HL-60/S4 treated with retinoic acid at 250 ng/mL for 4 days and 3 days (cell line): Measurements from ENCODE around the gene GSG1.
"Not testable (repeated sequence)": the region's sequence is repeated elsewhere in the genome, so short reads cannot be mapped to it uniquely, and the experiment has no call there.

Source experiments
- in situ Hi-C: fragments of 300-500 bp; cut with MboI; formaldehyde crosslinking; loops from 2 replicates; pipeline ENCODE4 v1.7.0; 2022; ENCODE audit warnings: low sequenced_read_pairs

GSG1 gene

DNA sequence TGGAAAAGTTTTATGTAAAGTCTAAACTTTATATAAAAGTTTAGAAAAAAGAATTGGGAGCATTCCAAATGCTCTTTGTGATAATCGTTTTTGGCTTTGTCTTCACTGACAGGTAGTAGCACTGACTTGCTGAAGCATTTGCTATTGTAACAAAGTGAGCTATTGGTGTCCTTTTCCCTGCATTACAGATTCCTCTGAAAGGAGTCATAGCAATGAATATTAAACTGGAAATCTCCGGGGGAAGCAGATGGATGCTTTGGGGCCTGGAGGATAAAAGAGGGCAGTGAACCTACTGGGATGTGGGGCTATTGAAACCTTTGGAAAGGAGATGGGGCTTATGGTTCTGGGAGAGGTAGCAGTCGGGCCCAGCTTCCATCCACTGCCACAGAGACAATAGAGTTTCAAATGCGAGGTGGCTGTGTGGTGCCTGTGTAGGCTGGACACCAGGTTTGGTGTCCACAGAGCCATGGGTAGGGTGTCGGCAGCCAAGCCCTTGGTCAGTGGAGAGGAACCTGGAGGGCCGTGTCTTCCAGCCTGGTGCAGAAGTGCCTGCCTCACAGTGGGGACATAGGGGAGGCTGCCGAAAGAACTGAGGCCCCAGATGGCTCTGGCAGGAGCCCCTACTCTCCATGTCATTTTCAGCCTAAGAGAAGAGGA lies 10.1 kb downstream of the GSG1 start:
- in situ Hi-C loops: no loop called here

DNA sequence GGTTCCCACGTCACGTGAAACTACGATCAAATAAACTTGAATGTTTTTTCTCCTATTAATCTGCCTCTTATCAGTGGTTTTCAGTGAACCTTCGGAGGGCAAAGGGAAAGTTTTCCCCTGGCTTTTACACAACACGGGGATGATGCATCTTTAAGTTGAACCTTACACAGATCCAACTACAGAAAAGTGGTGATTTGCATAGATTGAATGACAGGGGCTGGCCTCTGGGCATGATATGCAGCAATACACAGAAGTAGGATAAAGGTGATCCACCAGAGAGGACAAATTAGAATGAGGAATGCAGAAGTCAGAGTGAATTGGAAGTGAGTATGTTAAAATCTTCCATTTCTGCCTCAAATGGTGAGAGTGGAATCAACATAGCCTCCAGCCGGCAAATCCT lies 11.6 kb downstream of the GSG1 start:
- in situ Hi-C loops: no loop called here

DNA sequence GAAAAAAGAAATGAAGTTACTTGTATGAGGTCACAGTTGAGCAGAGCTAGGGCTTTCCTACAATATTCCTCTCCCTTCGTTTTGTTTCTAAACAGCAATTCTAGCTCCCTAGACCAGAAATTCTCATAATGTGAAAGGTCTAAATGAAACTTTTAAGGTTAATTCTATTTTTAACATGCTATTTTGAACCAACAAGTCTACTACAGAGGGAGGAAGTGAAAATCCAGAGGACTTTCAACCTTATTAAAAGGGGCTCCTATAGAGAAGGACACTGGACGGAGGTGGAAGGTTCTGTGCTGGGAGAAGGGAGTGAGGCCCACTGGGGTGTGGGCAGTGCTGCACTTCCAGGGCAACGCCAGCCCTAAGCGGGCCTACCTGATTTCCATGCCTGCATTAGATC lies 13.4 kb downstream of the GSG1 start:
- in situ Hi-C loops: no loop called here

DNA sequence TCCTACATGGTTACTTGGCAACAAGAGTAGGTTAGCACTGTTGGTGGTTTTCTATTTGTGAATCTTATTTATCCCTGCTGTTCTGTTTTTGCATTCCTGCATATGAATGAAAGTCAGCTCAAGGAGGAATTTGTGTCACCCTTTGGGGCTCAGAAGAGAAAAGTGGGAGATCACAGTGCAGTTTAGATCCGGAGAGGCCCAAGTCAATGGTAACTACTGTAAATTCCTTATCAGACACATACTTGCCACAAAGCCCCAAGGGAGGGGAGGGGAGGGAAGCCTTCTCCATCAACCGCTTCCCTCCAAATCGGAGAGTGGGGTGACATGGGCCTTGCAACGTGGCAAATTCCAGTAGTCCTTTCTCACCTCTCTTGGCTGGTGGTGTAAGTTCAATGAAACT lies 15.0 kb downstream of the GSG1 start:
- in situ Hi-C loops: no loop called here

DNA sequence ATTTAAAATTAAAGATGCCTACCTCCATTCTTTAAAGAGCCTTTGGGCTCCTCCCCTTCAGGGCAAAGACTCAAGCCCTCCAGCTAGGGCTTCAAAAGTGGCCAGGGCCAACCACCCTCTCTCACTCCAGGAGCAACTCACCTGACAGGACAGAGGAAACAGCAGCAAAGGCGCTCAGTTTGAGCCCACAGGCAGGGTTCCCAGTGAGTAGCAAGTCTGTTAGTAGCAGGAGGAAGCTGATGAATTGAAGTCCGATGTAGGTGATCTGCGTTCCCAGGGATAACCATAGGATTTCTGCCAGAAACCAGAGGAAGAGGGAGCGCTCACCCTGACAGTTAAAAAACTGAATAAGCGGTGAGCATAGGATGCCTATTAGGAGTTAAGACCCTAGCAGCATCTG lies 15.7 kb downstream of the GSG1 start:
- in situ Hi-C loops: no loop called here

DNA sequence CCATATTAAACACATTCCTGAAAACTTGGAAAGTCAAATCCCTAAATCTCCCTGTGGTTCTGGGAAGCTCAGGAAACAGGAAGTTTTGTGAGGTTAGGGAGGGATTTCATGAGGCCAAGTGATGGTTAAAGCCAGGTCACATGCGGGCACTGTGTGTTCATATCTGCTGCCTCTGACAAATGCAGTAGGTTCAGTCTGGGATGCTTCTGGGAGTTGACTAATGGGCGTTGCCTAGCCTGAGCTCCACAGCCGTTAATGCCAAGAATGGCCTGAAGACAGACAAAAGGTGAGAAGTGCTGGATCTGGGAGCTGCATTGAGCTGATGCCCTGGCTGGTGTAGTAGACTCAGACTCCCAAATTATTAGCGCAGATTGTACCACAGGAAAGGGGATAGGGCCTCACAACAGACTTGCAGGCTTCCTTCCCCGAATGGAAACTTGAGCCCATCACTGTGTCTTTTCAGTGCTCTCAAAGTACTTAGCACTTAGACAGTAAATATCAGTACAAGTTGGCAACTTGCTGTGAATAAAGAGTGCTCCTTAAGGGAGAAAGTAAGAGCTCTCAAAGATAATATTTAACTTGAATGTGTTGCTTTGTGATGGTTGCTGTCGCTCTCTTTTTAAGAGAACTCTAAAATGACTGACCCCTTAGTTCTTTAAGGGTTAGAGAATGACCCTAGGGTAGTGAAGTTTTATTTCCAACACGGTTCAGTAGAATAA lies 17.3 kb downstream of the GSG1 start:
- in situ Hi-C loops: no loop called here

DNA sequence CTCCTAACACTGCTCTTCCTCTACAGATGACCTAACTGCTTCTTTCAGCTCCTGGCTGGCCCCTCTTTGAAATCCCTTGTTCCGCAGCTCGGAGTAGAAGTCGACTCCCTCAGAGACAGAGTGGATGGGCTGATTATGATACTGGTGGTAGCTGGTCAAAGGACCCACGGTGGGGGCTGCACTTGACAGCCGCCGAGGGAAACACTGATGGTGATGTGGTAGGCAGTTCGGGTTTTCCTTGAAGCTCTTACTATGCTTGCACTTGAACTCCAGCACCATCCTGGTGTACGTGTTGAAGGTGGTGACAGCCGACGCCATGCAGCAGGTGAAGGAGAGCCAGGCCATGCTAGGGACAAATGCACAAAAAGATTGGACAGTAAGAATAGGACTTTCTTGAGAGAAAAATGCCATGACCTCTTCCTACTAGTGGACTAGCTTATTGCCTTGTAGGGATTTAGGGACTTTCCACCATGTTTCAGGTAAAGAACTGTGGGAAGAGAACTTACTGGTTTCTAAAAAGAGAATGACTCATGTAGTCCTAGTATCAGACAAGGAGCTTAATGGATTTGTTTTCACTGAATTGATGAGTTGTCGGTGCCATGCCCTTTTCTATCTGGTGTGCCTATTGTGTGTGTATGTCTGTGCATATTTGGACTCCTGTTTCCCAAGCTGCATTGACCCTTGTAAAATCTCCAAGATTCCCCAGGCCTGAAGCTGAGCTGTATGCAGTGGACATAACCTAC lies 18.4 kb downstream of the GSG1 start:
- in situ Hi-C loops: no loop called here

DNA sequence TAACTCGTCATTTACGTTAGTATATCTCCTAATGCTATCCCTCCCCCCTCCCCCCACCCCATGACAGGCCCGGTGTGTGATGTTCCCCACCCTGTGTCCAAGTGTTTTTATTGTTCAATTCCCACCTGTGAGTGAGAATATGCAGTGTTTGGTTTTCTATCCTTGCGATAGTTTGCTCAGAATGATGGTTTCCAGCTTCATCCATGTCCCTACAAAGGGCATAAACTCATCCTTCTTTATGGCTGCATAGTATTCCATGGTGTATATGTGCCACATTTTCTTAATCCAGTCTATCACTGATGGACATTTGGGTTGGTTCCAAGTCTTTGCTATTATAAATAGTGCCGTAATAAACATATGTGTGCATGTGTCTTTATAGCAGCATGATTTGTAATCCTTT lies 19.8 kb downstream of the GSG1 start:
- in situ Hi-C loops: not testable (repeated sequence)

DNA sequence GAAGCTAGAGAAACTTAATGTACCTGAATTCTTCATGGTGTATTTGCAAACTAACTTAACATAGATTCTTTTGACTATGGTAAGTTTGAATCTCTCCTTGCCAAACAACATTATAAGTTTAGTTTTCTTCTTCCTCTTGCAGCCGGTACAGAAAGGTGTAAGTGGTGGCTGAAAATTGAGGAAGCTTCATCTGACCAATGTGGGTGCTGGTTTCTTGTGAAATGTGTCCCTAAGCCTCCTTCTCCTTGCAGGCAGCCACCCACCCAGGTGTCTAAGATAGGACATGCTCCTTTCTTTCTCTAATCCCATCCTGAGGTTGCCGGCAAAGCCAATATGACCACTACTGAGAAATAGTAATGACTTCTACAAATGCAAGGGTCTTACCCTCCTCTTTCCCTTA lies 20.6 kb downstream of the GSG1 start:
- in situ Hi-C loops: no loop called here

DNA sequence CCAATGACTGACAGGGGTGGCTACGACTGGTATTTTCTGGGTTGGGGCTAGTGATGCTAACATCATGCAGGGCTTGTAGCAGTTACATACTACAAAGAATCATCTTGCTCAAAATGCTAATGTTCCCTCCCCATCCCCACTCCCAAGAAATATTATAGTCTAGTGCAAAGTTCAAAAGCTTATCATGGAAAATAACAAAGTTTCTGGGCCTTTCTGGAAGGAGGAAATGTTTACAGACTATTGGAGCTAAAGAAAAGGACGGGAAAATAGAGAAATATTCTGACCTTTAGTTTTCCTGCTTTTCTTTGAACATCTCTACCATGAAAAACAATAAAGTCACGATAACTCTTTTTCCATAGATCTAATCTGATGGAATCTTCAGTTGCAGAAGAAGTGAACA lies 23.2 kb downstream of the GSG1 start:
- in situ Hi-C loops: no loop called here

DNA sequence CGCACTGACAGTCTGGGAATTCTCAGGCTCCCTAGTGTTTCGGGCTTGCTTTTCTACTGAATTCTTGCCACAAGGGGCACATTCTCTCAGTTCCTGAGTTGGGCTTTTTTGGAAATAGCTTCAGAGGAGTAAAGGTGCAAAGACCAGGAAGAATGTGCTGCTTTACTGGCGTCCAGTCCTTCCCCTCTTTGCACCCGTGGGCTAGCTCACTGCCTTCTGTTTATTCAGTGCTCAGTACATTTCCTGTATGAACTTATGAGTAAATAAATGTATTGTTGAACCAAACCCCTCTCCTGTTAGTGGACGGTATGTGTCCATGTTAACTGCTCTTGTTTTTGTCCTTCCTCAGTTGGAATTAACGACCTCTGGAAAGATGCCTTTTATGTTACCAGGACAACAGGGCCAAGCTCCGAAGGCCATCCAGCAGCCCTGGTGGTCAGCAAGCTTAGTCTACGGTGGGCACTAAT lies 24.0 kb downstream of the GSG1 start:
- in situ Hi-C loops: no loop called here

DNA sequence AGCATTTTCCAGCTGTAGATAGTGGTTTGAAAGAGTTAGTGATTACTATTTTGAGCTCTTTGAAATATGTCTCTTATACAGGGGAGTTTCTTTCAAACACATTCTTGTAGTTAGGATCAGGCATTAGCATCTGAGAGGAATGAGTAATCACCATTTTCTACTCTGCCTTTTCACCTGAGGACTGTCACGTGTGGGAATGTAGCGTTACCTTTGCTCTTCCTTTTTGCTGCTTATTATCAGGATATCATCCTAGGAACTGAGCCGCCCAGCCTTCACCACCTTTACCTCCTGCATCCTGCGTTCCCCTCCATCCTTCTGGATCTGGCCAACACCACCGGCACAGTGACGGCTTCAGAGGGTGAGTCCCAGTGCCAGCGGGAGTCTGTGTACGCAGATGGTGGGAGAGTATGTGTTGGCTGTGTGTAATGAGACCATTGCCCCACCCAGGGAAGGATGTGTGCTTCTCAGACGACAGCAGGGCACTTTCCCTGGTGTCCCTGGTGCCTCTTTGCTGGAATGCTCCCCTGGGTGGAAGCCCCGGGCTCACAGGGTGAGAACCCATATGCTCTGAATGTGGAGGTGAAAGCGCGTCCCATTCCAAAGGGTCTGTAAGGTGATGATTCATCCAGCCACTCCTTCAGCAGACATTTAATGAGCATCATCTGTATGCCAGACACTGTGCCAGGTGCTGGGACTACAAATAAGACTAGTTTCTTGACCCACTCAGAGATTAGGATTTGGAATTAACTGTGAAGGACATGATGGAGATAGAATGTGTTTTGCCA lies 27.5 kb downstream of the GSG1 start:
- in situ Hi-C loops: no loop called here

DNA sequence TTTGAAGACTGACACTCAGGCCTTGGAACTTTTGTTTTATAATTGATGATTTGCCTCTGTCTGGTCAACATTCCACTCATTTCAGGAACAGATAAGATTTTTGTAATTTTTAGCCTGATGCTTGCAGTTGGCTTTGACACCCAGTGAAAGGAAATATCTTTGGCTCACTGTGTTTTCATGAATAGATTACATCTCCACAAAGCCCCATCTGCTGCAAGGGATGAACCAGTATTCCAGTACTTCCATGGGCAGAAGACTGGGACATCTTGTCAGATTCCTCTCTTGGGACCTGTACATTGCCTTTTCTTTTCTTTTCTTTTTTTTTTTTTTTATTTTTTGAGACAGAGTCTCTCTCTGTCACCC lies 28.4 kb downstream of the GSG1 start:
- in situ Hi-C loops: no loop called here

DNA sequence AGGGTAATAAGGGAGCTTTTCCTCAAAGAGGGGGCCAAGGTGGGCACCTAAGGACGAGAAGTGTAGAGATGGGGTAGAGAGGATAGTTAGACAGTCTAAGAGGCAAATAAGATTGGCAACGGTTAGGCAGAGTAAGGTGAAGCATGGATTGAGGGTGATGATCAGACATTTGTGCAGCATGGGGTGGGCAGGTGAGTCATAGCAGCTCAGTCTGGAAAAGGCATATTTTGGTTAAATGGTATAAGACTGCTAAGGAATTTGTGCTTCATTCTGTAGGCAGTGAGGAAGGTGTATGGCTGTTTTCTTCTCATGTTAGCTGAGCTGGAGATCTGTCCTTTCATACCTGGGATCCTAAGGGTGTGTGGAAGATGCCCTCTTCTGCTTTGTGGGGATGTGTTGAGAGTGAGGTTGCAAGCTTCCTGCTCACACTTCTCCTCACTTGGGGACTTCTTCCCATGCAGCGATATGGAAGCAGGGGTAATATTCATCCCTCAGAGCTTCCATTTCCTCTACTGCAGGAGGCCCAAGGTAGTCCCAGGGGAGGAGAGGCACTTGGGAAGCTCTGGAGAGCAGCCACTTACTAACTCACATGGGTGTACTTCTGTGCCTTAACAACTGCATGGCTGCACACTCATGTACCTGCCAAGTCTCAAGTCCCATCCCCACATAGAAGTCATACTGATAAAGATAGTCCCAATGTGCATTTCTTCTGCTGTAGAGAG lies 28.9 kb downstream of the GSG1 start:
- in situ Hi-C loops: no loop called here

DNA sequence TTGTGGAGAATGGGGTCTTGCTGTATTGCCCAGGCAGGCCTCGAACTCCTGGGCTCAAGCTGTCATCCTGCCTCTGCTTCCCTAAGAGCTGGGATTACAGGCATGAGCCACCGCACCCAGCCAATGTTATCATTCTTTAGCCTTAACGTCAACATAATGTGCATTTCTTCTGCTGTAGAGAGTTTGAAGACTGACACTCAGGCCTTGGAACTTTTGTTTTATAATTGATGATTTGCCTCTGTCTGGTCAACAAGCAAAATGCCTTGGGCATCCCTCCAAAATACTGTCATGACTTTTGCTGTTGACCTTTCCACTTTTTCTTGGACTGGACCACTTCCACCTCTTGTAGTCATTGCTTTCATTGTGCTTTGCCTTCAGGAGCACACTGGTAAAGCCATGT lies 30.3 kb downstream of the GSG1 start:
- in situ Hi-C loops: no loop called here

DNA sequence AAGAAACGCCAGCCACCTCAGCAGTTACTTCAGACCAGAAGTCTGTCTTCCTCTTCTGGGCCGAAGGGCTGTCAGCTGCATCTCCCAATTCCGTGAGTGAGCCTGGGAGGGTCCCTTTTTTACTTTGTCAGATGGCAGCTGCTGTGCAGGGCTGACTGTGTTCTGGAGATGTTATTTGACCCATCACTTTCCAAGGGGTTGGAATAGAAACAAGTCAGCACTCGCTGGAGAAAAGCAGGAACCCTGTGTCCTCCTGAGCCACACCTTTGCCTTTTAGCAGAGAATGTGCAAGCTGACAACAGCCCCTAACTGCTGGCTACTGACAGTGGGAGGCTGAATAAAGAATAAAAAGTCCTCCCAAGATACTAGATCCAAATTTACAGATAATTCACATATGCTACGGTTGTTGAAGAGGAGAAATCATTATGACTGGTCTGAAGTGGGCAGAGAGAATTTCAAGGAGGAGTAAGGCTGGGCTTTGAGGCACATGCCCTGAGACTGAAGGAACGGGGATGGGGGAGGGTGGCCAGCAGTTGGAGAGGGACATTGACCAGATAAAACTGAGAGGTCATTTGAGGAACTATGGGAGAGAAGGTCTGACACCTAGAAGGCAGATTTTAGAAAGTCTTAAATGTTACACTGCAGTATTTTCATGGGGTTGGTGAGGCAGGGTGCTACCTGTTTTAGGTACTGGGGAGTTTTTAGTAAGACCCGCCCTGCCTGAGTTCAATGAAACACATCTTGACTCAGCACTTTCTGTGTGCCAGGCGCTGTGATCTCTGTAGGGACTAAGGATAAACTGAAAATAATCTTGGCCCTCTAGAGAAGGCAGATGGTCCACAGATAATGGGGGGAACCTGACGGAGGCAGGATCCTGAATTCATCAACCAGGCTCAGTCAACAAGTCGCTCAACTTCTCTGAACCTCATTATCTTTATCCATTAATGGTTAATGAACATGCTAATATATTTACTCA lies 31.9 kb downstream of the GSG1 start:
- in situ Hi-C loops: no loop called here

DNA sequence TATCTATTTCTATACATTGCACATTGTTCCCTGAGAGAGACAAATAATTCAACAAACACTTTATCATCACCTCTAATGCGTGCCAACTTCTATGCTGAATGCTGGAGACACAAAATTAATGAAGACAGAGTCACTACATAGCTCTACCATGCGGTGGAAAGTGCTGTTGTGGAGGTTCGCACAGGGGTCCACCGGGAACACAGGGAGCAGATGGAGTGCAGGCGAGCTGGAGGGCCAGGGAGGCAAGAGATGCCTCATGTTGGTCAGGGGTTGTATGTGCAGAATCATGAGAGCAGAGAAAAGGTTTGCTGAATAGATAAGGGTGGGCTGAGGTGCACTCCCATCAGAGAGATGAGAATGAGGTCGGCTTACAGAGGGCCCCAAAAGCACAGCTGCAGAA lies 34.1 kb downstream of the GSG1 start:
- in situ Hi-C loops: no loop called here

DNA sequence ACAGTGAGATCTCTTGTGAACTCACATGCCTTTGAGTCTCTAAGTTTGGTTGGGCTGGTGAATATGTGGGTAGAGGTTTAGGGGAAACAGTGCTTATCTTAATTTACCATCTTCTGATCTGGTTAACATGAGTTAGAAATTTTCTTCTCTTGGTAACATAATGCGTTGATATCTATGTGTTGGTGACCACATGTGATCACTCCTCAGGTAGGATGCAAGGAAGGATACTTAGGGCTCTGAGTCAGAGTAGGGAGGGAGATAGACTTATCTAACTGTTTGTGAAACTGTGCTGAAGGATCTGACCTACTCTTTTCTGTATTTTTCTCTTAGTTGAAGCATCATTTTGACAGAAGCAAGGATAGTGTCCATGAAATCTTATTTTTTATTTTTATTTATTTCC lies 36.1 kb downstream of the GSG1 start:
- in situ Hi-C loops: no loop called here

DNA sequence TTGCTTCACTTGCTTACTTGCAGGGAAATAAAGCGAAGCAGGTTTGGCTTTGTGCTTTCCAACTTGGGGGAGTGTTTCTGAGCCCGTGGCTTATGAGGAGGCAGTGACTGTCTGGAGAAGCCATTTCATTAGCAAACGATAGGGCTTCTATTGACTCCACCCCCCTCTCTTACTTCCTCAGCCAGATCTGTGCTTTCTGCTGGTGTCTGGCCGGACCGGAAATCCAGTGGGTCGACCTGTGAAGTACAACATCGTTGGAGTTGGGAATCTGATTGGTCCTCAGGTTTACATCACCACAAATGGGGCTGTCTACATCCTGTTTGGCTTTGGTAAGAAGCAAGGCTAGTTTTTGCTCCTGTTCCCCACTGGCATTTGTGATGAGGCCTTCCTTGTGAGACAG lies 37.0 kb downstream of the GSG1 start:
- in situ Hi-C loops: no loop called here

DNA sequence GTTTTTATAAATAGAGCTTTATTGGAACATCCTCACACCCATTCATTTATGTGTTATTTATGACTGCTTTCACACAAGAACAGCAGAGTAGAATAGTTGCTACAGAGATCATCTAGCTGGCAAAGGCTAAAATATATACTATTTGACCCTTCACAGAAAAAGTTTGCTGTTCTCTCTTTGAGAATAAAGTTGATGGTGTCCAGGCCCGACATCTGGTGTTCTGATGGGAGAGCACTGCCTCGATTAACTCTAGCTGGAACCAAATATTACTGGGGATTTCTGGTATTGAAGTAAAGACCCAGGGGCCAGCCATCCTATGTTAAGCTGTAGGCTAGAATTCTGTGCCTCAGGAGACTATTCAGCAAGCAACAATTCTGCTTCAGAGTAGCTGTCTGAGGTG lies 37.5 kb downstream of the GSG1 start:
- in situ Hi-C loops: no loop called here
